Measurements from ENCODE around the gene ZBTB16. TPM values are rescaled to one million over a fixed set of nuclear protein-coding genes. Genes with fewer than 3 reads are reported as not detected.

Gene ZBTB16
- total and polyA plus RNA-seq, 2 of the 4 experiments (the other 2 are of a cell fraction) = not detected

DNA sequence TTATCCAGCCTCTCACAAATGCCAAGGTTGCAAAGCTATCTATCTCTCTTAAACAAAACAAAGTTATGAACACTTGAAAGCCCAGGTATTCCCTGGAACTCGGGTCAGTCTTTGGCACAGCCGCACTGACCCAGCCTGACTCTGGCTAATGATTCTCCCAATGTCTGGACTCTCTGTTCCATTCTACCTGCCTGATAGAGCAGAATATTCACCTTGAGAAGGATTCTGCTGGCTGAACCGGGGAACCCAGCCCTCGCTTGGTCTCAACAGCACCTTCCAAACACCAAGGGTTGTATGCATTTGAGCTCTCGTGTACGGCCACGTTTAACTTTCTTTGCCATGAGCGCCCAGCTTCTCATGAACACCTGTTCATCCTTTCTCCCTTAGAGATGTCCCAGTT is 116.8 kb downstream of the ZBTB16 start:
- BruUV-seq (replicated peaks) = no TSS peak
- Histone ChIP-seq H4K91ac (ENCODE audit: insufficient read depth, low read depth, low read length) (no peak overlapping the region), H3K4me1 (ENCODE audit: control insufficient read depth, insufficient read depth, low read length) (no peaks in the 10 kb centered on the region; the same call in 1 of the 2 replicates), H2AK9ac (replicated peaks; ENCODE audit: low read depth, low read length, poor library complexity) (no peak overlapping the region), H3K79me1 (ENCODE audit: low read depth in 1 of 2, low read length in 2 of 2) (no peaks in the 10 kb centered on the region), H2BK5ac (ENCODE audit: low read depth, low read length, poor library complexity, severe bottlenecking) (no peak overlapping the region), H3K27me3 (ENCODE audit: control insufficient read depth, insufficient read depth, low read length) (peaks cover 67% of the 10 kb centered on the region), H3K36me3 (ENCODE audit: control insufficient read depth, insufficient read depth, low read length) (no peaks in the 10 kb centered on the region), H3K27ac (ENCODE audit: insufficient read depth, low read length) (no peak overlapping the region), H4K20me1 (ENCODE audit: insufficient read depth, low read length) (no peaks in the 10 kb centered on the region), H3K4ac (ENCODE audit: low read depth, low read length) (no peak overlapping the region), H3K56ac (ENCODE audit: extremely low read depth, insufficient read depth, low read length) (no peak overlapping the region), H2AFZ (replicated peaks; ENCODE audit: low read length, poor library complexity) (no peak overlapping the region), H3K14ac (replicated peaks; ENCODE audit: low read depth, low read length) (no peak overlapping the region), H3K18ac (ENCODE audit: low read depth, low read length) (no peak overlapping the region), H4K5ac (ENCODE audit: low read depth, low read length) (no peak overlapping the region), H2BK15ac (ENCODE audit: low read depth, low read length) (no peak overlapping the region), H3K9me1 (ENCODE audit: insufficient read depth, low read length) (no peaks in the 10 kb centered on the region; the same call in 1 of the 2 replicates), H3K4me2 (ENCODE audit: low read depth, low read length) (no peak overlapping the region), H3K23ac (ENCODE audit: low read depth, low read length) (no peak overlapping the region), H3K9me3 (ENCODE audit: control insufficient read depth, insufficient read depth, low read length) (no peaks in the 10 kb centered on the region), H2BK20ac (ENCODE audit: low read depth, low read length) (no peak overlapping the region), H2AK5ac (ENCODE audit: low read depth, low read length) (no peak overlapping the region), H3K9ac (ENCODE audit: low read depth, low read length) (no peak overlapping the region), H3K4me3 (ENCODE audit: insufficient read depth, low read depth, low read length) (no peak overlapping the region), H2BK120ac (ENCODE audit: low read depth, low read length) (no peak overlapping the region), H4K8ac (ENCODE audit: low read depth in 2 of 2, low read length in 2 of 2) (no peak overlapping the region)
- in situ Hi-C loops (cut with MboI; ENCODE audit: low sequenced_read_pairs) (no loop called here), intact Hi-C loops (cut with micrococcal nuclease) (loop anchor here (5.0 kb wide), 1 partner anchor 139 kb away; no protein-coding TSS in a partner anchor), dilution Hi-C loops (cut with HindIII; ENCODE audit: low sequenced_read_pairs, unreplicated experiment) (no loop called here)
- DNase-seq = no peak
- ChIA-PET POLR2A (ENCODE audit: unreplicated experiment) (no interaction called here), CTCF (interaction anchor here (0.6 kb wide), 1 partner anchor 13 kb away, joined by 3 read pairs; no protein-coding TSS in a partner anchor)
- TF ChIP-seq CTCF (conservative IDR thresholded peaks at IDR 0.05; ENCODE audit: low read depth, low read length) (no peak), FOS (IDR thresholded peaks at IDR 0.05; ENCODE audit: low read depth, low read length) (no peak), RCOR1 (IDR thresholded peaks at IDR 0.05; ENCODE audit: insufficient replicate concordance, low read length) (no peak), USF2 (IDR thresholded peaks at IDR 0.05; ENCODE audit: low read depth, low read length) (no peak), MAZ (IDR thresholded peaks at IDR 0.05; ENCODE audit: borderline replicate concordance, low read depth, low read length) (no peak)
- no CpG with 5 or more reads among the region's 8 CpGs for WGBS, 2 experiments (ENCODE audit: extremely low coverage in 2 of 2, insufficient read length in 1 of 2)
- ATAC-seq (ENCODE audit: low read depth) = no peak

Data from IMR-90 (cell line).